Lower leg skin (tissue), 4 donors: ENCODE results near the gene ZNF774. TPM values are rescaled to one million over a fixed set of nuclear protein-coding genes. Genes with fewer than 3 reads are reported as not detected.
"Not testable (repeated sequence)": the region's sequence is repeated elsewhere in the genome, so short reads cannot be mapped to it uniquely, and the experiment has no call there.

Experiments used
- DNase-seq, 2 donors: peaks; one replicate each; pipeline ENCODE4 v3.0.0-alpha.2; 2019; ENCODE audit warnings: low spot score in 2 of 2
- H3K4me3 ChIP-seq: fragments of 200-600 bp; sonication (generic); 2 replicates; pipeline ENCODE4 v1.5.1; 2017; ENCODE audit warnings: mild to moderate bottlenecking, low read depth; ENCODE audit not compliant: poor library complexity, severe bottlenecking
- POLR2A ChIP-seq, 2 donors: fragments of 450-650 bp; IDR thresholded peaks; one replicate each; pipeline ENCODE4 v1.6.1; 2016 to 2017; ENCODE audit warnings: antibody characterized with exemption in 2 of 2, mild to moderate bottlenecking in 1 of 2, moderate library complexity in 1 of 2
- WGBS, 2 donors: methylation state at CpG; one replicate each; pipeline ENCODE4 v1.1.5; 2018; 5-methylcytosine and 5-hydroxymethylcytosine counted together
- intact Hi-C: fragments of 100-400 bp; cut with DNase I; formaldehyde crosslinking; loops from one replicate; pipeline ENCODE4 v1.15.0; 2023; ENCODE audit warnings: low total_unique reads
- total RNA-seq, 4 donors: library from RNA; depleted of rRNA; stranded (reverse); fragments of >200 nt; gene quantifications; one replicate each; pipeline ENCODE4 v1.1.0, GENCODE V29; 2016
- TF ChIP-seq, protein P1 (sequence below), 3 donors: fragments of 450-650 bp; IDR thresholded peaks; one replicate each; pipeline ENCODE4 v1.5.1; 2016; ENCODE audit warnings: antibody characterized with exemption in 3 of 3, mild to moderate bottlenecking in 3 of 3, moderate library complexity in 2 of 3

The ZNF774 gene
- total RNA-seq, 4 donors from 2014 or later = 1.4 to 3.4 (median 2.4) TPM

DNA sequence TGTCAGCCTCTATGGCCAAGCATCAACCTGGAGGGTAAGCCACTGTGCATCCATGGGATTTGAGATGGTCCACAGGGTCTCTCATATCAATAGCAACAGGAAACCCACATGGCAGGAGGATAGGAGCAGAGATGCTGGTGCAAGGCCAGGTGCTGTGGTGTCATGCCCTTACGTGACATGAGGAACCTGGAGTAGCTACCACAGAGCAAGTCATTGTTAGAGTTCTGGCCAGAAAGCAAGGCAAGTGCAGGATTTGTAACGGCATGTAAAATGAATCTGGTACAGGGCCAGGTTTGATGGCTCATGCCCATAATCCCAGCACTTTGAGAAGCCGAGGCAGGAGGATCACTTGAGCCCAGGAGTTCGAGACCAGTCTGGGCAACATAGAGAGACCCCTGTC lies 14.8 kb upstream of the ZNF774 start:
- DNase-seq = no peak
- H3K4me3 ChIP-seq = no peak overlapping the region
- 38 to 45% methylated on average over 4 of the region's 4 CpGs for WGBS, 2 donors
- intact Hi-C loops = no loop called here
- no peak for TF ChIP-seq POLR2A (IDR thresholded peaks at IDR 0.05)
- TF ChIP-seq, protein P1, sequence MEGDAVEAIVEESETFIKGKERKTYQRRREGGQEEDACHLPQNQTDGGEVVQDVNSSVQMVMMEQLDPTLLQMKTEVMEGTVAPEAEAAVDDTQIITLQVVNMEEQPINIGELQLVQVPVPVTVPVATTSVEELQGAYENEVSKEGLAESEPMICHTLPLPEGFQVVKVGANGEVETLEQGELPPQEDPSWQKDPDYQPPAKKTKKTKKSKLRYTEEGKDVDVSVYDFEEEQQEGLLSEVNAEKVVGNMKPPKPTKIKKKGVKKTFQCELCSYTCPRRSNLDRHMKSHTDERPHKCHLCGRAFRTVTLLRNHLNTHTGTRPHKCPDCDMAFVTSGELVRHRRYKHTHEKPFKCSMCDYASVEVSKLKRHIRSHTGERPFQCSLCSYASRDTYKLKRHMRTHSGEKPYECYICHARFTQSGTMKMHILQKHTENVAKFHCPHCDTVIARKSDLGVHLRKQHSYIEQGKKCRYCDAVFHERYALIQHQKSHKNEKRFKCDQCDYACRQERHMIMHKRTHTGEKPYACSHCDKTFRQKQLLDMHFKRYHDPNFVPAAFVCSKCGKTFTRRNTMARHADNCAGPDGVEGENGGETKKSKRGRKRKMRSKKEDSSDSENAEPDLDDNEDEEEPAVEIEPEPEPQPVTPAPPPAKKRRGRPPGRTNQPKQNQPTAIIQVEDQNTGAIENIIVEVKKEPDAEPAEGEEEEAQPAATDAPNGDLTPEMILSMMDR (IDR thresholded peaks at IDR 0.05) = no peak

DNA sequence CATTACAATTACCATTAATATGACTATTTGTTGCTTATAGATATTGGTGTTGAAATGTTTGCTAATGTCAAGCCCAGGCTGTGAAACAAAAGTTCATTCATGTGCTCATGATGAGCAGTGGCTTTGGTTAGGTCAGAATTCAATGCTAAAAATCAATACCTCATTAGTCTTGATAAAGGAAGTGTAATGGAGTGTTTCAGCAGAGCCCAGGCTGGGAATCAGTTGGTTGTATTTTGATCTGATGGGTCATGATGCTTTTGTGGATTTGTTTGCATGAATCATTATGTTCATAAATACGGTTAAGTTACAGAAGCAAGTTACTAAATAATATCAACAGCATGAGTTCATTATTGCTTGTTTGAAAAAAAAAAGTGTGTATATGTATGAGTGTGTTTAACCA lies 13.6 kb upstream of the ZNF774 start:
- intact Hi-C loops = no loop called here

DNA sequence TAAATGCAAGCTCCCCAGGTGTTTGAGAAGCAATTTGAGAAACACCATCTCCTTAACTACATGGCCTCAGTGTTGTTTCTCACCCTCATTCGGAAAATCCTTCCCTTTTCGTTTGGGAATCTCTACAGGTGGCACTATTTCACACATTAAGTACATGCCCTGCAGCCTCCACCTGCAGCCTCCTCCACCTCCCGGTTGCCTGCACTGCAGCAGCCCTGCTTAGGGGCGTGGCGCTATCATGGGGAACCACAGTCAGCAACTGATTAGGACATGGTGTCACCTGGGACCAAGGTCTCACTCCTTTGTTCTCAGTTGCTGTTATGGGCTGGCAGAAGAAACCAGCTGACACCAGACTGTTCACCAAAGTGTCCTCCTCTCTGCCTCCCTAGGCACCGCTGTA lies 11.7 kb upstream of the ZNF774 start:
- 76 to 77% methylated on average over 6 of the region's 6 CpGs for WGBS, 2 donors
- no peak for DNase-seq
- no peak overlapping the region for H3K4me3 ChIP-seq
- intact Hi-C loops = no loop called here
- TF ChIP-seq, protein P1 (IDR thresholded peaks at IDR 0.05) = no peak
- no peak for TF ChIP-seq POLR2A (IDR thresholded peaks at IDR 0.05)

More for the DNA sequence above, 13.6 kb upstream of the ZNF774 start:
- 86 to 91% methylated on average over 1 of the region's 1 CpG for WGBS, 2 donors
- no peak overlapping the region for H3K4me3 ChIP-seq
- TF ChIP-seq, protein P1 (IDR thresholded peaks at IDR 0.05) = no peak
- no peak for TF ChIP-seq POLR2A (IDR thresholded peaks at IDR 0.05)
- DNase-seq = no peak

DNA sequence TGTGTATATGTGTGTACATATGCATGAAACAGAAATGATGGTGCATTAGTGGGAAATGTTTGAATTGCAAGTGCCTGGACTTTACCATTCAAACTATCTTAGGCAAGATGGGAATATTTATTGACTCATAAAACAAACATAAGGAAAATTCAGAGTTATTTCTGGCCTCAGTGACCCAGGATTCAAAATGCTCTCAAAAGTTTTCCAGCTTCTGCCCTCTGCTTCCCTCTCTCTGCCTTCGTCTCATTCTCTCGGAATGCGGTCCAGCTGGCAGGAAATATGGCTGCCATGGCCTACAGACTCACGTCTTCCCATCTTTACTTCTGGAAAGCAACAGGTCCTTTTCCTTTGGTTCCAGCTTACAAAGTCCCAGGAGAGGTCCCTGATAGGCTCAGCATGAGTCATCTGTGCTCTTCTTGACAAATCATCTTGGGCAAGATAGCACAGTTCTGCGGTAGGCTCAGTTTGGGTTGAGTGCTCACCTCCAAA lies 8.7 kb upstream of the ZNF774 start:
- intact Hi-C loops = no loop called here
- TF ChIP-seq, protein P1 (IDR thresholded peaks at IDR 0.05) = no peak
- TF ChIP-seq POLR2A (IDR thresholded peaks at IDR 0.05) = no peak
- no peak overlapping the region for H3K4me3 ChIP-seq
- whole genome bisulfite sequencing, 2 donors = 81 to 83% methylated on average over 5 of the region's 5 CpGs
- DNase-seq = no peak

DNA sequence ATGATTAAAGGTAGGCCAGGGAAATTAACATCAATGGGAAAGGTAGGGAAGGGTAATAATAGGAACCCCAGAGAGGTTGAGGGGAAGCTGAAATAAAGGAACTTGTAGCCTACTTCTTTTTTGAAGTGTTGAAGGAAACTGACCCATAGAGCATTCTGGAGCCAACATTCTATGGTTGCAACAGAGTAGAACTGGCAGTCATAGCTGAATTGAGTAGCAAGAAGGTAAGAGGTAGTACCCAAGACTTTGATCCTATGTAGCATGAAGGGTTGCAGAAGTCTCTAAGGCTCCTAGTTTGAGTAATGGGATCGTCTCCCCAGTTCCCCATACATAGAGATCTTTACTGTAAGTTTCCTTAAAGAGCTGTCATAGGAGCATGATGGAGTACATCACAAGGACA lies 7.4 kb upstream of the ZNF774 start:
- WGBS, 2 donors = 92 to 100% methylated on average over 1 of the region's 1 CpG
- no peak for TF ChIP-seq POLR2A (IDR thresholded peaks at IDR 0.05)
- TF ChIP-seq, protein P1 (IDR thresholded peaks at IDR 0.05) = no peak
- intact Hi-C loops = no loop called here
- DNase-seq = no peak
- no peak overlapping the region for H3K4me3 ChIP-seq

DNA sequence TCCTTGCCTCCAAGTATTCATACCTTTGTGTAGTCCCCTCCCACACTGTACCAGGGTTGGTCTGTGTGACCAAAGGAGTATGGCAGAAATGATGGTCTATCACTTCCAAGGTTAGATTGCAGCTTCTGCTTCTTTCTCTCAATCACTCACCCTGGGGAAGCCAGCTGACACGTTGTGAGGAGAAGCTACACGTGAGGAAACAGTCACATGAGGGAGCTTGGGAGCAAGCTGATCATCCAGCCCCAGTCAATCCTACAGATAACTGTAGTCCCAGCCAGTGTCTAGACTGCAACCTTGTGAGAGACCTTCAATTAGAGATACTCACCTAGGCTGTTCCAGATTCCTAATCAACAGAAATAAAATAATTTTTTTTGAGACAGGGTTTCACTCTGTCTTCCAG lies 6.2 kb upstream of the ZNF774 start:
- 30 to 31% methylated on average over 2 of the region's 2 CpGs for WGBS, 2 donors
- no peak overlapping the region for H3K4me3 ChIP-seq
- intact Hi-C loops = no loop called here
- DNase-seq = no peak
- TF ChIP-seq, protein P1 (IDR thresholded peaks at IDR 0.05) = no peak
- TF ChIP-seq POLR2A (IDR thresholded peaks at IDR 0.05) = no peak

DNA sequence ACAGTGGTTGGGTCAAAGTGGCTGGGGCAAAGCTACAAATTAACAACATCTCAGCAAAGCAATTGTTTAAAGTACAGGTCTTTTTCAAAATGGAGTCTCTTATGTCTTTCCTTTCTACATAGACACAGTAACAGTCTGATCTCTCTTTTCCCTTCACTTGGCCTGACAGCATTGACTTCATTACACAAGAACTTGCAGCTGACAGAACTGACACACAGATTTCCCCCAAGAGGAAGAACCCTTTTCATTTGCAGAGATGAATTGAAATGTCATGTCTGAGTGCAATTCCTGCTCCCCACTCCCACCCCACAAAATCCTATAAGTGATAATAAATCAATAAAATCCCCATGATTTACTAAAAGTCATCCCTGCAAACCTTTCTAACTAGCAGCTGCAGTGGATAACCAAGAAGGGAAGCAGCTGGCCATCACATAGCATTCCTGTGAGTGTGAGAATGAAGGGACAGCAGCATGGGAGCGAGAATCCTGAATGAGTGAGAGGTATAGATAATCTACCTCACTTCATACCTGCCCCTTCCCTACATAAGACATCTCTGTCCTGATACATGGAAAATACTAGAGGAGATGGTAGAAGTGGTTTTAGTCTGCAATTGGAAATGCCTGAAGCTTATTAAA lies 4.5 kb upstream of the ZNF774 start:
- H3K4me3 ChIP-seq, DNase-seq, intact Hi-C loops: not testable (repeated sequence)
- WGBS, 2 donors = 88 to 97% methylated on average over 1 of the region's 1 CpG
